ENCODE results near the gene ATP2C1.
A peak's percentile ranks its signal among the peaks of the same experiment; 100 is the strongest.
"Not testable (repeated sequence)": the region's sequence is repeated elsewhere in the genome, so short reads cannot be mapped to it uniquely, and the experiment has no call there.

ATP2C1 gene

GRCh38 chr3:131038326-131038725, 144.4 kb downstream of the ATP2C1 start:
- DNase-seq, result no peak
- no peak for ATAC-seq

GRCh38 chr3:131042271-131042985, 148.5 kb downstream of the ATP2C1 start:
- ATAC-seq, result not testable (repeated sequence)
- DNase-seq, result peak; percentile 14

- ATAC-seq, result no peak
- no peak for DNase-seq
Measured at GRCh38 chr3:131047582-131047981, 153.7 kb downstream of the ATP2C1 start.

GRCh38 chr3:131048030-131048429, 154.1 kb downstream of the ATP2C1 start:
- DNase-seq (no peak), ATAC-seq (no peak)

GRCh38 chr3:131050001-131050400, 156.1 kb downstream of the ATP2C1 start:
- DNase-seq (no peak), ATAC-seq (no peak)

GRCh38 chr3:131053043-131053859, 159.4 kb downstream of the ATP2C1 start:
- no peak for DNase-seq
- ATAC-seq, result no peak

All from stimulated activated naive CD8-positive, alpha-beta T cell treated with anti-CD3 and anti-CD28 coated beads, Interleukin-15, Interleukin-2, amounts not matched to agents 100 U/mL and 50 U/mL, for 24 hours (primary cell).